ENCODE results near the gene GIMAP7.

GRCh38 chr7:150514748-150515222, at the start of gene GIMAP7:
- TF ChIP-seq, protein P1, sequence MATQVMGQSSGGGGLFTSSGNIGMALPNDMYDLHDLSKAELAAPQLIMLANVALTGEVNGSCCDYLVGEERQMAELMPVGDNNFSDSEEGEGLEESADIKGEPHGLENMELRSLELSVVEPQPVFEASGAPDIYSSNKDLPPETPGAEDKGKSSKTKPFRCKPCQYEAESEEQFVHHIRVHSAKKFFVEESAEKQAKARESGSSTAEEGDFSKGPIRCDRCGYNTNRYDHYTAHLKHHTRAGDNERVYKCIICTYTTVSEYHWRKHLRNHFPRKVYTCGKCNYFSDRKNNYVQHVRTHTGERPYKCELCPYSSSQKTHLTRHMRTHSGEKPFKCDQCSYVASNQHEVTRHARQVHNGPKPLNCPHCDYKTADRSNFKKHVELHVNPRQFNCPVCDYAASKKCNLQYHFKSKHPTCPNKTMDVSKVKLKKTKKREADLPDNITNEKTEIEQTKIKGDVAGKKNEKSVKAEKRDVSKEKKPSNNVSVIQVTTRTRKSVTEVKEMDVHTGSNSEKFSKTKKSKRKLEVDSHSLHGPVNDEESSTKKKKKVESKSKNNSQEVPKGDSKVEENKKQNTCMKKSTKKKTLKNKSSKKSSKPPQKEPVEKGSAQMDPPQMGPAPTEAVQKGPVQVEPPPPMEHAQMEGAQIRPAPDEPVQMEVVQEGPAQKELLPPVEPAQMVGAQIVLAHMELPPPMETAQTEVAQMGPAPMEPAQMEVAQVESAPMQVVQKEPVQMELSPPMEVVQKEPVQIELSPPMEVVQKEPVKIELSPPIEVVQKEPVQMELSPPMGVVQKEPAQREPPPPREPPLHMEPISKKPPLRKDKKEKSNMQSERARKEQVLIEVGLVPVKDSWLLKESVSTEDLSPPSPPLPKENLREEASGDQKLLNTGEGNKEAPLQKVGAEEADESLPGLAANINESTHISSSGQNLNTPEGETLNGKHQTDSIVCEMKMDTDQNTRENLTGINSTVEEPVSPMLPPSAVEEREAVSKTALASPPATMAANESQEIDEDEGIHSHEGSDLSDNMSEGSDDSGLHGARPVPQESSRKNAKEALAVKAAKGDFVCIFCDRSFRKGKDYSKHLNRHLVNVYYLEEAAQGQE (IDR thresholded peaks at IDR 0.05; ENCODE audit: insufficient read depth in 1 of 2, low read depth in 2 of 2, low read length in 2 of 2), result no peak
- TF ChIP-seq POLR2AphosphoS5 (IDR thresholded peaks at IDR 0.05; ENCODE audit: low read depth, low read length) (no peak), TAF1 (IDR thresholded peaks at IDR 0.05; ENCODE audit: borderline replicate concordance, insufficient read depth, low read length) (no peak), FOXP2 (optimal IDR thresholded peaks at IDR 0.05; ENCODE audit: borderline replicate concordance, extremely low read depth, extremely low read length, insufficient read depth) (no peak)

All from PFSK-1 (cell line).